Nucleus accumbens (tissue), 56 donors: ENCODE measurements around the gene NUP205.

Experiments
- DNase-seq, 56 donors: peaks; one replicate each; lab custom pipeline; 2025; lab: John Stamatoyannopoulos, UW

The NUP205 gene

DNA sequence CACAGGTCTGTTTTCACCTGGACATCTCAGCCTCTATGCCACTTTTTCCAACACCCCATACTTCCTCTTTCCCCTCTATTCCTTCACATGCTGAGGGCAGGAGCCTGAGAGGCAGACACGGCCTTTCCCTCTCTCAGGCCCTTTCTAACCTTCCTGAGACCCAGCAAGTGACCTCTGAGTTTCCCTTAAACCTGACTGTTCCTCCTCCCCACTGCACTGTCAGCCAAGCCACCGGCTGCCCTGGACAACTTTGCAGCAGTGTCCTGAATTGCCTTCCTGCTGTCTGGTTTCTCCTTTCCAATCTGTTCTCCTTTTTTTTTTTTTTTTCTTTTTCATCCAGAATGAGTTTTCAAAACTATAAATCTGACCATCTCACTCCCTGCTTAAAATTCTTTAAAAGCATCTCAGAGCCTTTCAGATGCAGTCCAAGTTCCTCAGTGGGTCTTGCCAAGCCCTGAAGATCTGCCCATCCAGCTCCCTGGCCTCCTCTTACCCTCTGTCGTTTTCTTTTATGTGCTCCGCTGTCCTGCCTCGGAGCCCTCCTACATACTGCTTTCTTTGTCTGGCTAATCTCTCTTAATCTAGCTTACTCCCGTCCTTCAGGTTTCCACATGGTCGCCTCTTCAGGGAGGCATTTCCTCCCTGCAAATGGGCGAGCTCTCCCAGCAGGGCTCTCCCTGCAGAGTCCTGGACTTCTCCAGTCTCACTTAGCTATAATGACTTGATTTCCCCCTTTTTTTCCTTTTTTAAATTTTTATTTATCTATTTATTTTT lies 139.7 kb downstream of the NUP205 start:
- no peak for DNase-seq
